ENCODE data around the gene TMPRSS13.

TMPRSS13 gene

DNA sequence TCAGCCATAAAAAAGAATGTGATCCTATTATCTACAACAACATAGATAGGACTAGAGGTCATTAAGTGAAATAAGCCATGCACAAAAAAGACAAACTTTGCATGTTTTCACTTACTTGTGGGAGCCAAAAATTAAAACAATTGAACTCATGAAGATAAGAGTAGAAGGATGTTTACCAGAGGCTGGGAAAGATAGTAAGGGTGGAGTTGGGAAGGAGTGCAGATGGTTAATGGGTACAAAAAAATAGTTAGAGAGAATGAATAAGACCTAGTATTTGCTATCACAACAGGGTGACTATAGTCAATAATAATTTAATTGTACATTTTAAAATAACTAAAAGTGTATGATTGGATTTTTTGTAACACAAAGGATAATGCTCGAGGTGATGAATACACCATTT lies 29.7 kb upstream of the TMPRSS13 start:
- H3K18ac ChIP-seq (ENCODE audit: low read length) = no peak overlapping the region
- WGBS (ENCODE audit: extremely low coverage, insufficient coverage, insufficient read length) = no CpG with 5 or more reads among the region's 1 CpG
- no peak overlapping the region for H2BK5ac ChIP-seq (ENCODE audit: low read depth, low read length, poor library complexity)
- no peak overlapping the region for H4K12ac ChIP-seq (ENCODE audit: low read depth, low read length)
- H3K36me3 ChIP-seq (ENCODE audit: control insufficient read depth in 1 of 2, insufficient read depth in 2 of 2, low read length in 2 of 2) = no peaks in the 10 kb centered on the region
- no peaks in the 10 kb centered on the region for H3K4me1 ChIP-seq (ENCODE audit: control insufficient read depth in 1 of 2, insufficient read depth in 2 of 2, low read length in 2 of 2)
- no peak for DNase-seq
- no peak overlapping the region for H3K4ac ChIP-seq (ENCODE audit: low read depth, low read length)
- H2BK12ac ChIP-seq (ENCODE audit: low read length) = no peak overlapping the region
- no peak overlapping the region for H3K4me2 ChIP-seq (ENCODE audit: low read length)
- no peak overlapping the region for H3K27ac ChIP-seq (ENCODE audit: low read depth, low read length)
- no peaks in the 10 kb centered on the region for H3K9me3 ChIP-seq (ENCODE audit: insufficient read depth, low read depth, low read length)
- H4K8ac ChIP-seq (ENCODE audit: low read depth, low read length) = no peak overlapping the region
- H3K9ac ChIP-seq (ENCODE audit: low read length) = no peak overlapping the region
- H4K91ac ChIP-seq (ENCODE audit: low read depth, low read length) = no peak overlapping the region
- no peak overlapping the region for H2AFZ ChIP-seq (ENCODE audit: insufficient read depth, low read length, poor library complexity)
- H2AK5ac ChIP-seq (ENCODE audit: low read length) = no peak overlapping the region
- H3K4me3 ChIP-seq (ENCODE audit: low read depth, low read length) = no peak overlapping the region
- no peaks in the 10 kb centered on the region for H3K27me3 ChIP-seq (ENCODE audit: insufficient read depth, low read length)
- no peak overlapping the region for H2BK120ac ChIP-seq (ENCODE audit: insufficient read depth, low read length, poor library complexity)
- H3K79me2 ChIP-seq (ENCODE audit: control insufficient read depth, insufficient read depth, low read length, poor library complexity) = no peaks in the 10 kb centered on the region
- H3K79me1 ChIP-seq (ENCODE audit: low read length) = no peaks in the 10 kb centered on the region
- no peak overlapping the region for H3K23ac ChIP-seq (ENCODE audit: low read length)
- no peak overlapping the region for H3K14ac ChIP-seq (ENCODE audit: low read length)

DNA sequence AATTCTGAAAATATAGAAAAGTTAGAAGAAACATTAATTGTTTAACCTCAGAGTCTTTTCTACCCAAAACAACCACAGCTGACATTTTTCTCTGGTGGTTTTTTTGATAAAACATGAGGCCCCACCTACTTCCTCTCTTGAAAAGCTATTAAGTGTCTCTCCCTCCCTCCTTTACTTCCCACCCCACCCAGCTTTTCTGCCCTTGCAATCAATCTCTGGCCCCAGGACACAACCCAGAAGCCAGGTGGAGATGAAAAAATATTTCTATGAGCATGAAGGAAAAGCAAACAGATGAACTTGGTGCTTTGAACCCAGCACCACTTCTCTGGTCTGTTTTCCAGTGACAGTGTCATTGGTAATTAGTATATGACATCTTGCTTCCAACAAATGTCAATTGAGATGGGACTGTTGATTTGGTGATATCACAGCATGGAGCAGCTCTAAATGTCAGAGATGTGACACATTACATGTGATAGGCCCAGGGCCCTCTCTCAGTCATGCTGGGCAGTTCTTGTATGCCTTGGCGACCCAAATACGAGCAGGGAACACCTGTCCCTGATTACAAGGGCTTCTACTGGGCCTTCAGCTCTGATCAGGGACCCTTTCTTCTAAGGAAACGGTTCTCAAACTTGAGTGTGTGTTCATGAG lies 23.9 kb upstream of the TMPRSS13 start:
- Histone ChIP-seq H3K36me3 (ENCODE audit: control insufficient read depth in 1 of 2, insufficient read depth in 2 of 2, low read length in 2 of 2) (no peaks in the 10 kb centered on the region), H3K9me3 (ENCODE audit: insufficient read depth, low read depth, low read length) (no peaks in the 10 kb centered on the region), H3K27ac (ENCODE audit: low read depth, low read length) (no peak overlapping the region), H3K79me2 (ENCODE audit: control insufficient read depth, insufficient read depth, low read length, poor library complexity) (no peaks in the 10 kb centered on the region), H3K23ac (ENCODE audit: low read length) (no peak overlapping the region), H3K9ac (ENCODE audit: low read length) (no peak overlapping the region), H4K91ac (ENCODE audit: low read depth, low read length) (no peak overlapping the region), H3K4ac (ENCODE audit: low read depth, low read length) (no peak overlapping the region), H3K18ac (ENCODE audit: low read length) (no peak overlapping the region), H3K4me2 (ENCODE audit: low read length) (no peak overlapping the region), H3K79me1 (ENCODE audit: low read length) (no peaks in the 10 kb centered on the region), H2BK120ac (ENCODE audit: insufficient read depth, low read length, poor library complexity) (no peak overlapping the region), H2BK5ac (ENCODE audit: low read depth, low read length, poor library complexity) (no peak overlapping the region), H3K4me3 (ENCODE audit: low read depth, low read length) (no peak overlapping the region), H4K12ac (ENCODE audit: low read depth, low read length) (no peak overlapping the region), H4K8ac (ENCODE audit: low read depth, low read length) (no peak overlapping the region), H2AFZ (ENCODE audit: insufficient read depth, low read length, poor library complexity) (no peak overlapping the region), H2BK12ac (ENCODE audit: low read length) (no peak overlapping the region), H3K27me3 (ENCODE audit: insufficient read depth, low read length) (no peaks in the 10 kb centered on the region), H3K14ac (ENCODE audit: low read length) (no peak overlapping the region), H2AK5ac (ENCODE audit: low read length) (no peak overlapping the region), H3K4me1 (ENCODE audit: control insufficient read depth in 1 of 2, insufficient read depth in 2 of 2, low read length in 2 of 2) (no peaks in the 10 kb centered on the region)
- DNase-seq = no peak
- WGBS (ENCODE audit: extremely low coverage, insufficient coverage, insufficient read length) = no CpG with 5 or more reads among the region's 3 CpGs

DNA sequence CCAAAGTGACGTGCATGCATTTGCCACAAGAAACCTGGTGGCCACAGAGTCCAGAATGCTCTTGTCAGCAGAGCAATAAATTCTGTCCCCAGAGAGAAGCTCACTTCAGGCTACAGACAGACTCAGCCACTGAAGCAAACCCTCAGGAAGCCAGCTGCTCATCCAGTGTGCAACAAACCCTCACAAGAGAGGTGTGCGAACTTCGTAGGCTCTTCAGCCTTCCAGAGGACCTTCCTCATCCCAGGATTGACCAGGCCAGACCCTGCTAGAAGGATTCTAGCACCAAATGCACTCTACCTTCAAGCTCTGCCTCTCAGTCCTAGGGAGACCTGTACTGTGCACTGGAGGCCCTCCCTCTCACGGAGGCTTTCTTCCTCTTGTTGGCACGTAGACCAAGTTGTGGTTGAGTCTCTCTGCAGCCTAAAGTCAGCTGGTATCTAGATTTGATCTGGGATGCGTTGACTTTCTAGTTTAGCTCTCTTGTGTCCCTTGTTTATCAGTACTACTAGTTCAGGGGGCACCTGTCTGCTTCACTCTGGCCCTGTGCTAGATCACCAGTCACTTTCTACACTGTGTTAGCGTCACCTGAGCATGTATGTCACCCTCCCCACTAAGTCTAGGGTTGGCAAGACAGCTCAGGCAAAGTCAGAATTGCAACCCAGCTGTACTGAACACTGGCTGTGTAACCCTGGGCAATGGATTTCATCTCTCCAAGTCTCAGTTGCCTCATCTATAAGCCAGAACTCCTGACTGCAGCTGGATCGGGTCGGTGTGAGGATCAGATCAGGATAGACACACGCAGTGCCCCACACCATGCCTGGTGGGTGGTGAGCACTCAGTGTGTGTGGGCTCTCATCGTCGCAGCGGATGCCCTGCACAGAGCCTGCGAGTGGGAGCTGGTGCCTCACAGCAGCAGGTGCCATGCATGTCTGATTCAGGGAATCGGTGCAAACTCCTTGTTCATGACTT lies 22.1 kb upstream of the TMPRSS13 start:
- no peak overlapping the region for H3K14ac ChIP-seq (ENCODE audit: low read length)
- no peak overlapping the region for H4K8ac ChIP-seq (ENCODE audit: low read depth, low read length)
- no peak overlapping the region for H3K4me3 ChIP-seq (ENCODE audit: low read depth, low read length)
- H2BK5ac ChIP-seq (ENCODE audit: low read depth, low read length, poor library complexity) = no peak overlapping the region
- no CpG with 5 or more reads among the region's 15 CpGs for WGBS (ENCODE audit: extremely low coverage, insufficient coverage, insufficient read length)
- H3K9ac ChIP-seq (ENCODE audit: low read length) = no peak overlapping the region
- DNase-seq = no peak
- H3K79me2 ChIP-seq (ENCODE audit: control insufficient read depth, insufficient read depth, low read length, poor library complexity) = no peaks in the 10 kb centered on the region
- H3K18ac ChIP-seq (ENCODE audit: low read length) = no peak overlapping the region
- no peak overlapping the region for H3K23ac ChIP-seq (ENCODE audit: low read length)
- no peak overlapping the region for H2BK12ac ChIP-seq (ENCODE audit: low read length)
- H3K4me1 ChIP-seq (ENCODE audit: control insufficient read depth in 1 of 2, insufficient read depth in 2 of 2, low read length in 2 of 2) = no peaks in the 10 kb centered on the region
- H2AK5ac ChIP-seq (ENCODE audit: low read length) = no peak overlapping the region
- H3K79me1 ChIP-seq (ENCODE audit: low read length) = no peaks in the 10 kb centered on the region
- H4K12ac ChIP-seq (ENCODE audit: low read depth, low read length) = no peak overlapping the region
- no peak overlapping the region for H2AFZ ChIP-seq (ENCODE audit: insufficient read depth, low read length, poor library complexity)
- H3K9me3 ChIP-seq (ENCODE audit: insufficient read depth, low read depth, low read length) = no peaks in the 10 kb centered on the region
- no peak overlapping the region for H3K4me2 ChIP-seq (ENCODE audit: low read length)
- no peaks in the 10 kb centered on the region for H3K36me3 ChIP-seq (ENCODE audit: control insufficient read depth in 1 of 2, insufficient read depth in 2 of 2, low read length in 2 of 2)
- no peak overlapping the region for H3K27ac ChIP-seq (ENCODE audit: low read depth, low read length)
- no peaks in the 10 kb centered on the region for H3K27me3 ChIP-seq (ENCODE audit: insufficient read depth, low read length)
- no peak overlapping the region for H2BK120ac ChIP-seq (ENCODE audit: insufficient read depth, low read length, poor library complexity)
- H4K91ac ChIP-seq (ENCODE audit: low read depth, low read length) = no peak overlapping the region
- no peak overlapping the region for H3K4ac ChIP-seq (ENCODE audit: low read depth, low read length)

DNA sequence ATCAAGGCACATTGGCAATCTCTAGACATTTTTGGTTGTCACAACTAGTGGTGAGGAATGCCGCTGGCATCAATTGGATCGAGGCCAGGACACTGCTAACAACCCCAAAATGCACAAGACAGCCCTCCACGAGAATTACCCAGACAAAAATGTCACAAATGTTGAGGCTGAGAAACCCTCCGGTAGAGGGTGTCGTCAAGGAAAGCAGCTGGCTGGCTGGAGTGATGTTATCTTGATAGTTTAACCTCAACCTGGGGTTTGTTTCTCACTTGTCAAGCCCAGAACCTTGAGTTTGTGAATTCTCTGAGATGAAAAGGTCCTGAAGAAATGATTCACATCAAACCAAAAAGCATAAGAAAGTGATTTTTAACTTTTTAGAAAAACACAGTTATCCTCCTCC lies 21.1 kb upstream of the TMPRSS13 start:
- Histone ChIP-seq H3K36me3 (ENCODE audit: control insufficient read depth in 1 of 2, insufficient read depth in 2 of 2, low read length in 2 of 2) (no peaks in the 10 kb centered on the region), H2BK12ac (ENCODE audit: low read length) (no peak overlapping the region), H4K12ac (ENCODE audit: low read depth, low read length) (no peak overlapping the region), H2BK5ac (ENCODE audit: low read depth, low read length, poor library complexity) (no peak overlapping the region), H2BK120ac (ENCODE audit: insufficient read depth, low read length, poor library complexity) (no peak overlapping the region), H3K79me1 (ENCODE audit: low read length) (no peaks in the 10 kb centered on the region), H3K79me2 (ENCODE audit: control insufficient read depth, insufficient read depth, low read length, poor library complexity) (no peaks in the 10 kb centered on the region), H4K8ac (ENCODE audit: low read depth, low read length) (no peak overlapping the region), H3K27me3 (ENCODE audit: insufficient read depth, low read length) (no peaks in the 10 kb centered on the region), H3K4me3 (ENCODE audit: low read depth, low read length) (no peak overlapping the region), H2AFZ (ENCODE audit: insufficient read depth, low read length, poor library complexity) (no peak overlapping the region), H3K14ac (ENCODE audit: low read length) (no peak overlapping the region), H3K4me1 (ENCODE audit: control insufficient read depth in 1 of 2, insufficient read depth in 2 of 2, low read length in 2 of 2) (no peaks in the 10 kb centered on the region), H3K4ac (ENCODE audit: low read depth, low read length) (no peak overlapping the region), H3K23ac (ENCODE audit: low read length) (no peak overlapping the region), H3K9me3 (ENCODE audit: insufficient read depth, low read depth, low read length) (no peaks in the 10 kb centered on the region), H3K9ac (ENCODE audit: low read length) (no peak overlapping the region), H3K27ac (ENCODE audit: low read depth, low read length) (no peak overlapping the region), H3K4me2 (ENCODE audit: low read length) (no peak overlapping the region), H4K91ac (ENCODE audit: low read depth, low read length) (no peak overlapping the region), H2AK5ac (ENCODE audit: low read length) (no peak overlapping the region), H3K18ac (ENCODE audit: low read length) (no peak overlapping the region)
- DNase-seq = peak; percentile 67 to 73
- WGBS (ENCODE audit: extremely low coverage, insufficient coverage, insufficient read length) = no CpG with 5 or more reads among the region's 5 CpGs

All from trophoblast cell (in vitro differentiated cells and primary cell).